HUES6 (cell line): ENCODE data around the gene NTHL1.
A peak's percentile ranks its signal among the peaks of the same experiment; 100 is the strongest.

Experiments used
- H3K27ac ChIP-seq: 2 replicates; pipeline ENCODE4 v1.7.0; 2013; ENCODE audit warnings: low read depth, mild to moderate bottlenecking, low read length, inconsistent platforms
- H3K27me3 ChIP-seq: 2 replicates; pipeline ENCODE4 v1.6.1; 2013; ENCODE audit warnings: low read length; ENCODE audit not compliant: control insufficient read depth, insufficient read depth
- H3K36me3 ChIP-seq: 2 replicates; pipeline ENCODE4 v1.6.1; 2013; ENCODE audit warnings: low read length; ENCODE audit not compliant: control insufficient read depth, insufficient read depth
- H3K4me1 ChIP-seq: 2 replicates; pipeline ENCODE4 v1.6.1; 2013; ENCODE audit warnings: low read length; ENCODE audit not compliant: control insufficient read depth, insufficient read depth
- H3K4me3 ChIP-seq: 2 replicates; pipeline ENCODE4 v1.5.1; 2013; ENCODE audit warnings: low read depth, low read length
- H3K9ac ChIP-seq: one replicate; pipeline ENCODE4 v1.6.1; 2013; ENCODE audit warnings: mild to moderate bottlenecking, low read length
- H3K9me3 ChIP-seq: 2 replicates; pipeline ENCODE4 v1.6.1; 2013; ENCODE audit warnings: low read depth, low read length; ENCODE audit not compliant: control insufficient read depth, insufficient read depth

Gene NTHL1

GRCh38 chr16:1992704-1993317, 54.8 kb downstream of the NTHL1 start:
- no peaks in the 10 kb centered on the region for H3K9me3 ChIP-seq
- H3K4me3 ChIP-seq, result peak overlapping the region; percentile 89
- H3K27ac ChIP-seq, result 0 out of 2 replicates have a peak overlapping the region, but pooled peaks have one; percentile 53
- H3K36me3 ChIP-seq, result peaks cover 18% of the 10 kb centered on the region
- peaks cover 22% of the 10 kb centered on the region for H3K4me1 ChIP-seq
- peak overlapping the region; percentile 88 for H3K9ac ChIP-seq
- H3K27me3 ChIP-seq, result peaks cover 39% of the 10 kb centered on the region

- Histone ChIP-seq H3K4me3 (peak overlapping the region; percentile 89), H3K9ac (peak overlapping the region; percentile 88), H3K36me3 (peaks cover 11% of the 10 kb centered on the region), H3K27me3 (peaks cover 39% of the 10 kb centered on the region), H3K27ac (0 out of 2 replicates have a peak overlapping the region, but pooled peaks have one; percentile 53), H3K4me1 (peaks cover 22% of the 10 kb centered on the region), H3K9me3 (no peaks in the 10 kb centered on the region)
Measured at GRCh38 chr16:1991948-1992703, 55.5 kb downstream of the NTHL1 start.

- H3K9me3 ChIP-seq, result no peaks in the 10 kb centered on the region
- peak overlapping the region; percentile 77 for H3K4me3 ChIP-seq
- peaks cover 22% of the 10 kb centered on the region for H3K4me1 ChIP-seq
- no peak overlapping the region for H3K27ac ChIP-seq
- H3K36me3 ChIP-seq, result peaks cover 11% of the 10 kb centered on the region
- H3K27me3 ChIP-seq, result peaks cover 39% of the 10 kb centered on the region
- H3K9ac ChIP-seq, result no peak overlapping the region
Measured at GRCh38 chr16:1991588-1991947, 56.1 kb downstream of the NTHL1 start.

GRCh38 chr16:1991135-1991551, 56.5 kb downstream of the NTHL1 start:
- Histone ChIP-seq H3K9ac (peak overlapping the region; percentile 66), H3K27me3 (peaks cover 39% of the 10 kb centered on the region), H3K36me3 (peaks cover 14% of the 10 kb centered on the region), H3K9me3 (no peaks in the 10 kb centered on the region), H3K4me1 (peaks cover 22% of the 10 kb centered on the region), H3K27ac (no peak overlapping the region), H3K4me3 (peak overlapping the region; percentile 77)

- Histone ChIP-seq H3K9me3 (no peaks in the 10 kb centered on the region), H3K4me1 (peaks cover 22% of the 10 kb centered on the region), H3K27me3 (peaks cover 39% of the 10 kb centered on the region), H3K36me3 (peaks cover 18% of the 10 kb centered on the region), H3K4me3 (peak overlapping the region; percentile 77), H3K27ac (no peak overlapping the region), H3K9ac (peak overlapping the region; percentile 66)
Measured at GRCh38 chr16:1990351-1991134, 57.1 kb downstream of the NTHL1 start.

- no peaks in the 10 kb centered on the region for H3K9me3 ChIP-seq
- H3K4me3 ChIP-seq, result peak overlapping the region; percentile 77
- no peak overlapping the region for H3K9ac ChIP-seq
- H3K36me3 ChIP-seq, result peaks cover 15% of the 10 kb centered on the region
- H3K27me3 ChIP-seq, result peaks cover 39% of the 10 kb centered on the region
- H3K4me1 ChIP-seq, result peaks cover 25% of the 10 kb centered on the region
- H3K27ac ChIP-seq, result no peak overlapping the region
Measured at GRCh38 chr16:1990101-1990350, 57.6 kb downstream of the NTHL1 start.
